Hematopoietic multipotent progenitor cell treated with erythropoietin and hydrocortisone succinate and interleukin-3 and kit ligand, for 8 days (in vitro differentiated cells): Measurements from ENCODE around the gene KCNIP1.

Experiments used
- DNase-seq: peaks from one replicate; pipeline ENCODE4 v3.0.0-alpha.2; 2015

Gene KCNIP1

GRCh38 chr5:170503990-170504596 lies at the start of gene KCNIP1:
KCNIP1 (plus strand) TSS chr5:170504020.
- no peak for DNase-seq

DNA sequence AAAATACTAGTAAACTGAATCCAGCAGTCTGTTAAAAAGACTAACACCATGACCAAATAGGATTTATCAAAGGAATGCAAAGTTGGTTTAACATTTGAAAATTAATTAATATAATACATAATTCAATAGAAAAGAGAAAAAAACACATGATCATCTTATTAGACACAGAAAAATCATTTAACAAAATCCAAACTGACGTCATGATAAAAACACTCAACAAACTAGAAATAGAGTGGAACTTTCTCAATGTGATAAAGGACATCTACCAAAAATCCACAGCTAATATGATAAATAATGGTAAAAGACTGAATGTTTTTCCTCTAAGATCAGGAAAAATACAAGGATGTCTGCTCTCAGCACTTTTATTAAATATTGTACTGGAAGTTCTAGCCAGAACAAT lies 40.4 kb upstream of the KCNIP1 start:
- DNase-seq: no peak

- DNase-seq: no peak
Measured at GRCh38 chr5:170464280-170465127, 39.3 kb upstream of the KCNIP1 start.

DNA sequence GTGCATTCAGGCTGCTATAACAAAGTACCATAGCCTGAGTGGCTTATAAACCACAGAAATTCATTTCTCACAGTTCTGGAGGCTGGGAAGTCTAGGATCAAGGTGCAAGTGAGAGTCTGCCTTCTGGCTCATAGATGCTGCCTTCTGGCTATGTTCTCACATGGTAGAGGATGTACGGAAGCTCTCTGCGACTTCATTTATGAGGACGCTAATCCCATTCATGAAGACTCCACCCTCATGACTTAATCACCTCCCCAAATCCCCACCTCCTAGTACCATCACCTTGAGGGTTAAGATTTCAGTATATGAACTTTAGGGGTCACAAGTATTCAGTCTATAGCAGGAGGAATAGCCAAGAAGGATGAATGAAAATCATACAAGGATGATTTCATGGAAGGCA lies 37.3 kb upstream of the KCNIP1 start:
- no peak for DNase-seq

DNA sequence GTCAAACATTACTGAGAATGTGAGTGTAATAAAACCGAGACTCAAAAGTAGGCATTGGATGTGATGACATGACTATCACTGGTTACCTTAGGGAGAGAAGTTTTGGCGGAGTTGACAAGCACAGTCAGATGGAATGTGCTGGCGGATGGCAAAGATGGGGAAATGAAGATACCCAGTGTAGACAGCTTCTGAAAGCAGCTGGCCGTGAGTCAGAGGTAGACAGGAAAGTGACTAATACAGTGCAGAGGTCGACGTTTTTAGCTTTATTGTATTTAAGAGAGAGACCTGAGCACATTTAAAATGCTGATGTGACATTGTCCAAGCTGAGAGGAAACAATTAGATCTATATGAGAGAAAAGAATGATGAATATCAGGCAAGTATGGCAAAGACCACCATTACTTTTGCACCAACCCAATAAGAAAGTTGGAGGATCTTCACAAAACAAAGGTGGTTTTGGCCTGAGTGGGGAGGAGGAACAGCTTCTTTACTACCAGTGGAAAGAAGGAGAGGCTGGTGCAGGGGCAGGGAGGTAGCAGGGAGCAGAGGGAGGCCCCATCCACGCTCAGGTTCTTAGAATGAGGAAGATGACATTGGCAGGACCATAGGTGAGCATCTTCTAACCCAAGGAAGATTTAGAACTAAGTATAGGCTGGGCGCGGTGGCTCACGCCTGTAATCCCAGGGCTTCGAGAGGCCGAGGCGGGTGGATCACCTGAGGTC lies 36.7 kb upstream of the KCNIP1 start:
- no peak for DNase-seq

- DNase-seq: no peak
Measured at GRCh38 chr5:170468633-170469285, 35.1 kb upstream of the KCNIP1 start.

GRCh38 chr5:170469414-170469813 lies 34.4 kb upstream of the KCNIP1 start:
- DNase-seq: no peak

DNA sequence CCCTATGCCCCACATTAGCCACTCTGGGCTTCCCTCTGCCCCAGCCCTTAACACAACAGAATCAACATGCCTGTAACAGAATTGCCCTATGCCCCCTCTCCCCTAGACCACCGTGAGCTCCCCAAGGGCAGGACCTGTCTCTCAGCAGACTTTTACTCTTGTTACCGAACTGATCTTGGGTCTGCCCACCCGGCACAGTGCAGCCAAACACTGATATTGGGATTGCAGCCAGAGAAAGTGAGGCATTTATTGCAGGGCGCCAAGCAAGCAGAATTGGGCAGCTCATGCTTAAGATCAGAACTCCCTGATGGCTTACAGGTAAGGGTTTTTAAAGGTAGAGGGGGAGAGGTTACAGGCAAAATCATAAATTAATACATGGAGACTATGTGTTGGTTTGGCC lies 33.5 kb upstream of the KCNIP1 start:
- DNase-seq: no peak

GRCh38 chr5:170470808-170471404 lies 32.9 kb upstream of the KCNIP1 start:
- no peak for DNase-seq

GRCh38 chr5:170471551-170472178 lies 32.2 kb upstream of the KCNIP1 start:
- DNase-seq: no peak

- no peak for DNase-seq
Measured at GRCh38 chr5:170473642-170474041, 30.2 kb upstream of the KCNIP1 start.

GRCh38 chr5:170474489-170475274 lies 29.1 kb upstream of the KCNIP1 start:
- DNase-seq: no peak

- no peak for DNase-seq
Measured at GRCh38 chr5:170475294-170476000, 28.4 kb upstream of the KCNIP1 start.

DNA sequence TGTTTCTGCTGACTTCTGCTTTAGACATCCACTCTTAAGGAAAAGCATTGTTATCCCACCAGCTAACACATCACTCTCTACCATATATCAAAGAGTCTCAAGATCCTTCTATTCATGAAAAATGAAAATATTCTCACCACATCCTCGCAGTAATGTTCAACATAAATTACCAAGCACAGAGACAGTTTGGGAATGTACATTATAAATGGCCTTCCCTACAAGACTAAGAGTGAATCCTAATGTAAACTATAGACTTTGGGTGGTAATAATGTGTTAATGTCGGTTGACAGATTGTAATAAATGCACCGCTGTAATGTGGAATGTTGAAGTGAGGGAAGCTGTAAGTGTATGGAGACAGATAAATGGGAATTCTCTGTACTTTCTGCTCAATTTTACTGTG lies 27.1 kb upstream of the KCNIP1 start:
- DNase-seq: no peak

DNA sequence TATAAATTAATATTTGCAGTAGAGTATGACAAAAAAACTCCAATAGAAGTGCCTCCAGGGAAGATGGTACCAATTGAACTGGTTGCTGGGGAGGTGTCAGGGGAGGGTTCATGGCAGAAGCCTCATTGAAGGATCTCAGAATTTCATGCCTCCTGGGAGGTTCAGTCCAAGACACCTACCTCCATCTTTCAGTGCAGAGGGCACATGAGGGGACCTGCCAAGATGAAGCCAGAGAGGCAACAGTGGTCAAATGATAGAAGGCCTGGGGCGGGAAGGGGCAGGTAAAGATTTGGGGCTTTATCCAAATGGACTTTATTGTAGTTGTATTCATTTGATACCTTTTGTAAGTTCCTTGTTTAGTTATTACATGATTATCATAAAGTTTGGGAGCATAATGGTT lies 25.9 kb upstream of the KCNIP1 start:
- no peak for DNase-seq

DNA sequence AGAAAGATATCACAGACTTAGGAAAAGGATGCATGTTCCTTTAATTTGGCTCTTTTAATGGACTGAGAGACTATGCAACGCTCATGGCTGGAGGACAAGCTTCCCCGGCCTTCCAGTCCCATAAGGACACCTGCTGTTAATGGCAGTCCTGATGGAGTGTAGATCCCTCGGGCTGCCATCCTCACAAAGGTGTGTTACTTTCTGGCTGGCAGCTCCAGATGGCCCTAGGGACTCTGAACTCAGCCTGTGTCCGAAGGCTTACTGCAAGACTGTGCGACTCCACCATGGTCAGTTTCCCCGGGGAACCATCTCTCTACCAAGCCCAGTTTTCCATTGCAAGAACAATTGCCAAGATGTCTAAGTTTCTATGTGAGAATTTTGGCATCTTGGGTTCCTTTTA lies 25.5 kb upstream of the KCNIP1 start:
- DNase-seq: no peak

DNA sequence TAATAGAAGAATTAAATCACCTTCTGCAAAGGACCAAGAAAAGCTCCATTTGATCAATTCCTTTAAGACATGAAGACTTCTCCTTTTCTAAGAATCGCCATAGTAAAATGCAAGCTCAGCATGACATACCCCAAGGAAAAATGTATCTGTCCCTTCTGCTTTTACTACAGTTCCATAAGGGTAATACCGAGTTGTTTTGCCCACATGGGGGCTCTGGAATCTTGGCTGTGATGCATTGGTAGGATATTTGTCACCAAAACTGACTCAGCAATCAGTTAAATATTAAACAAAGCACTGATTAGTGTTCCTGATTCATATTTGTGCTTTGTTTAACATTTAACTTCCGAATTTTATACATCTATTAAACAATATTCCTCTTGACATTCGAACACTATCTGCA lies 24.3 kb upstream of the KCNIP1 start:
- DNase-seq: no peak

DNA sequence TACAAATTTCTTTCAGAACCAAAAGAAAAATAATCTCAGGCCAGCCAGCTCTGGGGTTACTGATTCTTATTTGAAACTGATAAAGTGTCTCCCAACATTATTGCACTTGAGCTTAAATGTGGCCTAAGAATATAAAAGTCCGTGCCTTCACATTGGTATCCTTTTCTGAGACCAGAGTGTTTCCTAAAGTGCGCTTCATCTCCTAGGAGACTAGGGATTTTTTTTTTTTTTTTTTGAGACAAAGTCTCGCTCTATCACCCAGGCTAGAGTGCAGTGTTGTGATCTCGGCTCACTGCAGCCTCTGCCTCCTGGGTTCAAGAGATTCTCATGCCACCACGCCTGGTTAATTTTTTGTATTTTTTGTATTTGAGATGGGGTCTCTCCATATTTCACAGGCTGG lies 23.6 kb upstream of the KCNIP1 start:
- DNase-seq: no peak

DNA sequence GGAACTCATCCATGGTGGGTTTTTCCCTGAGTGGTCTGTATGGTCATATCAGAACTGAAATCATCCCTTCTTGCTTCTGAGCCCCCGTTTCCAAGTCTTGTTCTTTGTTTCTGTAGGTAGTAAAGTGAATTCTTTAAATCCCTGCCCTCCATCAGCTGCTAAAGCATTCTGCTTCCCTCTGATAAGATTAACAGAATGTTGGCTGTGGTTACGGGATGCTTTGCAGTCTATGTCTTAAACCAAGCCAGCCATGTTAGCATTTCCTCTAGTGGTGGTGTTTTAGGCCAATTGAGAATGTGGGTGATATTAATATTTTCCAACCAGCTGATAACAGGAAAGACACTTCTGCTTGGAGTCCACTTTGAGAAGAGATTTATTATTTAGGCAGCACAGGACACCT lies 22.0 kb upstream of the KCNIP1 start:
- peak; percentile 42 for DNase-seq

- DNase-seq: no peak
Measured at GRCh38 chr5:170482511-170482910, 21.3 kb upstream of the KCNIP1 start.
